Activated CD4-positive, alpha-beta T cell treated with anti-CD3 and anti-CD28 coated beads, Interleukin-2, amount 50 U/mL, for 48 hours (primary cell): ENCODE data around the gene CD79A.

Source experiments
- DNase-seq, 2 experiments: peaks; one replicate each; pipeline ENCODE4 v3.0.0-alpha.2; 2020

The CD79A gene

GRCh38 chr19:41863209-41863931 lies 13.7 kb upstream of the CD79A start:
- DNase-seq: no peak

GRCh38 chr19:41864374-41864773 lies 12.7 kb upstream of the CD79A start:
- peak in 1 of 2 experiments; percentile 5 for DNase-seq

- peak in 1 of 2 experiments; percentile 19 for DNase-seq
Observed at GRCh38 chr19:41866284-41866683, 10.8 kb upstream of the CD79A start.

GRCh38 chr19:41868120-41868988 lies 8.7 kb upstream of the CD79A start:
- DNase-seq: peak in 1 of 2 experiments; percentile 10

GRCh38 chr19:41868989-41869300 lies 8.1 kb upstream of the CD79A start:
- DNase-seq: peak in 1 of 2 experiments; percentile 4

GRCh38 chr19:41869374-41869955 lies 7.6 kb upstream of the CD79A start:
- peak in 1 of 2 experiments; percentile 12 for DNase-seq

- no peak for DNase-seq
Observed at GRCh38 chr19:41870401-41870873, 6.6 kb upstream of the CD79A start.

GRCh38 chr19:41871573-41872383 lies 5.3 kb upstream of the CD79A start:
- DNase-seq: peak; percentile 74 to 82

- DNase-seq: peak in 1 of 2 experiments; percentile 24
Observed at GRCh38 chr19:41872384-41872774, 4.7 kb upstream of the CD79A start.

- DNase-seq: peak; percentile 74 to 81
Observed at GRCh38 chr19:41872775-41873647, 4.1 kb upstream of the CD79A start.

GRCh38 chr19:41875973-41876372 lies 1.1 kb upstream of the CD79A start:
- DNase-seq: peak in 1 of 2 experiments; percentile 6

- peak in 1 of 2 experiments; percentile 13 for DNase-seq
Observed at GRCh38 chr19:41877916-41878905, 1.1 kb downstream of the CD79A start.

- no peak for DNase-seq
Observed at GRCh38 chr19:41879080-41879479, 2.0 kb downstream of the CD79A start.

- no peak for DNase-seq
Observed at GRCh38 chr19:41879670-41880328, 2.7 kb downstream of the CD79A start.

GRCh38 chr19:41880329-41880708 lies 3.2 kb downstream of the CD79A start:
- DNase-seq: no peak

GRCh38 chr19:41882568-41883462 lies 5.7 kb downstream of the CD79A start, which contains the start of gene ARHGEF1:
TSS of gene ARHGEF1 (plus strand) at chr19:41883184. CDS start at chr19:41888083, 4,899 bp downstream.
- peak; percentile 63 to 67 for DNase-seq

- no peak for DNase-seq
Observed at GRCh38 chr19:41883463-41883820, 6.4 kb downstream of the CD79A start.
